ENCODE results near the gene CMC1.

DNA sequence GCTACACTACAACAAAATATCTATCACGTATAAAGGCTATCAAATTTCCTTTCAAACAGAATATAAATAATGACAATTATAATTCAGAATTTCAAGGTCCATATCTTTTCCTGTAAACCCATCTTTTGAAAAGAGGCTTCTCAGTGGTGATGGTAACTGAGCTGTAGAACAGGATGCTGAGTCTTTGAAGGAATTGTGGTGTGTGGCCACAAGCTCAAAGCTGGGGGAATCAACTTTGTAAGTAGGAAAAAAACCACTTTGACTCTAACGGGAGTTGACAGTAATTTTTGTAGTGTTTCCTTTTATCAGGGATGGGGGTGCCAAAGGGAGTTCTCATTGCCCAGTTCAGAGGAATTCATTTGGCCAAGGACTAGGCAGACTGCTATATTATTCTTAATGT is 93.8 kb downstream of the CMC1 start:
- no peak for TF ChIP-seq POLR2A (IDR thresholded peaks at IDR 0.05)
- TF ChIP-seq, protein P1, sequence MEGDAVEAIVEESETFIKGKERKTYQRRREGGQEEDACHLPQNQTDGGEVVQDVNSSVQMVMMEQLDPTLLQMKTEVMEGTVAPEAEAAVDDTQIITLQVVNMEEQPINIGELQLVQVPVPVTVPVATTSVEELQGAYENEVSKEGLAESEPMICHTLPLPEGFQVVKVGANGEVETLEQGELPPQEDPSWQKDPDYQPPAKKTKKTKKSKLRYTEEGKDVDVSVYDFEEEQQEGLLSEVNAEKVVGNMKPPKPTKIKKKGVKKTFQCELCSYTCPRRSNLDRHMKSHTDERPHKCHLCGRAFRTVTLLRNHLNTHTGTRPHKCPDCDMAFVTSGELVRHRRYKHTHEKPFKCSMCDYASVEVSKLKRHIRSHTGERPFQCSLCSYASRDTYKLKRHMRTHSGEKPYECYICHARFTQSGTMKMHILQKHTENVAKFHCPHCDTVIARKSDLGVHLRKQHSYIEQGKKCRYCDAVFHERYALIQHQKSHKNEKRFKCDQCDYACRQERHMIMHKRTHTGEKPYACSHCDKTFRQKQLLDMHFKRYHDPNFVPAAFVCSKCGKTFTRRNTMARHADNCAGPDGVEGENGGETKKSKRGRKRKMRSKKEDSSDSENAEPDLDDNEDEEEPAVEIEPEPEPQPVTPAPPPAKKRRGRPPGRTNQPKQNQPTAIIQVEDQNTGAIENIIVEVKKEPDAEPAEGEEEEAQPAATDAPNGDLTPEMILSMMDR (IDR thresholded peaks at IDR 0.05) = no peak

Measured in vagina (tissue), 2 donors.